Muscle layer of colon (tissue), 2 donors: ENCODE data around the gene FOXN3.
"Not testable (repeated sequence)": the region's sequence is repeated elsewhere in the genome, so short reads cannot be mapped to it uniquely, and the experiment has no call there.

Experiments
- H3K27ac ChIP-seq: one replicate; pipeline ENCODE4 v1.7.0; 2013; ENCODE audit warnings: low read depth, mild to moderate bottlenecking, low read length, moderate library complexity
- H3K27me3 ChIP-seq, 2 donors: one replicate each; pipeline ENCODE4 v1.7.0; 2013; ENCODE audit warnings: low read length in 2 of 2, mild to moderate bottlenecking in 2 of 2; ENCODE audit not compliant: insufficient read depth in 2 of 2, control insufficient read depth in 1 of 2
- H3K36me3 ChIP-seq: one replicate; pipeline ENCODE4 v1.7.0; 2013; ENCODE audit warnings: mild to moderate bottlenecking, low read length; ENCODE audit not compliant: insufficient read depth
- H3K4me1 ChIP-seq: one replicate; pipeline ENCODE4 v1.7.0; 2013; ENCODE audit warnings: mild to moderate bottlenecking, low read length; ENCODE audit not compliant: insufficient read depth
- H3K4me3 ChIP-seq, 2 donors: one replicate each; pipeline ENCODE4 v1.7.0; 2013; ENCODE audit warnings: low read length in 2 of 2, low read depth in 1 of 2, mild to moderate bottlenecking in 1 of 2, moderate library complexity in 1 of 2
- H3K9ac ChIP-seq: one replicate; pipeline ENCODE4 v1.7.0; 2013; ENCODE audit warnings: low read length
- H3K9me3 ChIP-seq: one replicate; pipeline ENCODE4 v1.7.0; 2013; ENCODE audit warnings: mild to moderate bottlenecking, low read length
- donor health status: abdominal sarcoma.
- donor health status: Adenocarcinoma of cecum.

Gene FOXN3

DNA sequence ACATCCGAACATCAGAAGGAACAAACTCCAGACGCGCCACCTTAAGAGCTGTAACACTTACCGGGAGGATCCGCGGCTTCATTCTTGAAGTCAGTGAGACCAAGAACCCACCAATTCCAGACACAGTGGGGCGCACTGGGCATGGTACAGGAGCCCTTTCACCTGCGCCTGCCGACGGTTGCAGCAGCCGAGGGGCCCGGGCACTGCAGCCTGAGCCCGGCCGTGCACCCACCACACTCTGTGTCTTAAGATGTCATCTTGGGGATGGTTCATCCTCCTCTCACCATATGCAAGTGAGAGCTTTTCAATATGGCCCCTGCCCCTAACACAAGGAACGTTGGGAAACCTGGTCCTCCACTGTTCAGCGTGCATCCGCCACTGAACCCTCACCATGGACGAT, 304.3 kb downstream of the FOXN3 start:
- H3K27me3 ChIP-seq = no peaks in the 10 kb centered on the region
- H3K9ac ChIP-seq = no peak overlapping the region
- no peaks in the 10 kb centered on the region for H3K4me1 ChIP-seq
- no peaks in the 10 kb centered on the region for H3K9me3 ChIP-seq
- no peak overlapping the region for H3K27ac ChIP-seq
- H3K4me3 ChIP-seq = no peak overlapping the region
- no peaks in the 10 kb centered on the region for H3K36me3 ChIP-seq

GRCh38 chr14:89111766-89112543, 305.1 kb downstream of the FOXN3 start:
- H3K9me3 ChIP-seq, H3K4me1 ChIP-seq, H3K9ac ChIP-seq, H3K36me3 ChIP-seq, H3K4me3 ChIP-seq, H3K27ac ChIP-seq, H3K27me3 ChIP-seq: not testable (repeated sequence)

- not testable (repeated sequence) for H3K9me3 ChIP-seq, H3K36me3 ChIP-seq, H3K27ac ChIP-seq, H3K4me3 ChIP-seq, H3K27me3 ChIP-seq, H3K9ac ChIP-seq, H3K4me1 ChIP-seq
Observed at GRCh38 chr14:89111232-89111631, 305.8 kb downstream of the FOXN3 start.

- H3K4me1 ChIP-seq = no peaks in the 10 kb centered on the region
- H3K4me3 ChIP-seq = no peak overlapping the region
- no peaks in the 10 kb centered on the region for H3K9me3 ChIP-seq
- H3K27ac ChIP-seq = no peak overlapping the region
- no peaks in the 10 kb centered on the region for H3K27me3 ChIP-seq
- no peak overlapping the region for H3K9ac ChIP-seq
- H3K36me3 ChIP-seq = no peaks in the 10 kb centered on the region
Observed at GRCh38 chr14:89110110-89110509, 306.9 kb downstream of the FOXN3 start.

DNA sequence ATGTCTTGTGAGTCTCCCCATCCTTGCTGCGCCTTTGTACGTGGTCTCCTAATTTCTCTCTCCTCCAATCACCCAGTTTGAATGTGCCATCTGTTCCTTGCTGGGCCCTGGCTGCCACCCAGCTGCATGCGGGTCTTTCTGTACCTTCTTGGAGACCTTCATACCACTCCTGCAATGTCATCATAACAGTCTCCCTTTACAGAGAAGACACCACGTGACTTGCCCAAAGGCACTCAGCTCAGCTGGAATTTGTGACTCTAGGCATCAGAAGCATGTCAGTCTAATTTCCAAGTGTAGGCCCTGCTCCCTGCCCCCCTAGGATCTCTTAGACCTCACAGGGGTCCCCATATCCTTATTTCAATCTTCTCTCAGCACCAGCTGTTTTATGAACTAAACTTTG, 308.4 kb downstream of the FOXN3 start:
- Histone ChIP-seq H3K9me3 (no peaks in the 10 kb centered on the region), H3K36me3 (no peaks in the 10 kb centered on the region), H3K4me3 (no peak overlapping the region), H3K27ac (no peak overlapping the region), H3K4me1 (no peaks in the 10 kb centered on the region), H3K9ac (no peak overlapping the region), H3K27me3 (no peaks in the 10 kb centered on the region)

GRCh38 chr14:89107626-89108025, 309.4 kb downstream of the FOXN3 start:
- H3K9me3 ChIP-seq = no peaks in the 10 kb centered on the region
- H3K36me3 ChIP-seq = no peaks in the 10 kb centered on the region
- H3K4me3 ChIP-seq = no peak overlapping the region
- H3K27ac ChIP-seq = no peak overlapping the region
- H3K4me1 ChIP-seq = no peaks in the 10 kb centered on the region
- H3K27me3 ChIP-seq = no peaks in the 10 kb centered on the region
- H3K9ac ChIP-seq = no peak overlapping the region
